ENCODE data around the gene ABCB8.
"Not testable (repeated sequence)": the region's sequence is repeated elsewhere in the genome, so short reads cannot be mapped to it uniquely, and the experiment has no call there.

Gene ABCB8

GRCh38 chr7:151040616-151041375 is 12.5 kb downstream of the ABCB8 start:
- H3K36me3 ChIP-seq (ENCODE audit: insufficient read depth, low read length), result no peaks in the 10 kb centered on the region
- H3K9me3 ChIP-seq (ENCODE audit: insufficient read depth, low read depth, low read length), result no peaks in the 10 kb centered on the region
- H4K20me1 ChIP-seq (ENCODE audit: insufficient read depth, low read length, poor library complexity, severe bottlenecking), result no peaks in the 10 kb centered on the region
- H2AFZ ChIP-seq (ENCODE audit: low read length), result no peak overlapping the region
- no peak overlapping the region for H3K9ac ChIP-seq (ENCODE audit: low read depth, low read length, poor library complexity, severe bottlenecking)
- H3K9me2 ChIP-seq (replicated peaks; ENCODE audit: low read depth, low read length), result no peaks in the 10 kb centered on the region
- H3K79me2 ChIP-seq (ENCODE audit: insufficient read depth, low read length), result no peaks in the 10 kb centered on the region
- no peaks in the 10 kb centered on the region for H3K27me3 ChIP-seq (ENCODE audit: insufficient read depth, low read length, poor library complexity, severe bottlenecking)
- H3K4me1 ChIP-seq (ENCODE audit: insufficient read depth, low read length, poor library complexity, severe bottlenecking), result peaks cover 24% of the 10 kb centered on the region
- no peak overlapping the region for H3K4me2 ChIP-seq (ENCODE audit: low read depth, low read length, poor library complexity, severe bottlenecking)
- TF ChIP-seq CTCF (conservative IDR thresholded peaks at IDR 0.05; ENCODE audit: low read length) (no peak), EZH2phosphoT487 (IDR thresholded peaks at IDR 0.05; ENCODE audit: borderline replicate concordance) (no peak)
- peaks cover 2% of the 10 kb centered on the region; the same call in 1 of the 2 replicates for H3F3A ChIP-seq (ENCODE audit: low read depth)
- no peak overlapping the region for H3K4me3 ChIP-seq (ENCODE audit: low read length, poor library complexity, severe bottlenecking)

GRCh38 chr7:151043449-151043848 is 15.2 kb downstream of the ABCB8 start:
- H3F3A ChIP-seq (ENCODE audit: low read depth); H3K9me3 ChIP-seq (ENCODE audit: insufficient read depth, low read depth, low read length); H2AFZ ChIP-seq (ENCODE audit: low read length); H3K79me2 ChIP-seq (ENCODE audit: insufficient read depth, low read length); H3K4me3 ChIP-seq (ENCODE audit: low read length, poor library complexity, severe bottlenecking); H3K27me3 ChIP-seq (ENCODE audit: insufficient read depth, low read length, poor library complexity, severe bottlenecking); H3K9ac ChIP-seq (ENCODE audit: low read depth, low read length, poor library complexity, severe bottlenecking); H3K36me3 ChIP-seq (ENCODE audit: insufficient read depth, low read length); H3K9me2 ChIP-seq (replicated peaks; ENCODE audit: low read depth, low read length); H4K20me1 ChIP-seq (ENCODE audit: insufficient read depth, low read length, poor library complexity, severe bottlenecking); H3K4me2 ChIP-seq (ENCODE audit: low read depth, low read length, poor library complexity, severe bottlenecking): not testable (repeated sequence)
- peaks cover 23% of the 10 kb centered on the region for H3K4me1 ChIP-seq (ENCODE audit: insufficient read depth, low read length, poor library complexity, severe bottlenecking)

- Histone ChIP-seq H3K79me2 (ENCODE audit: insufficient read depth, low read length) (no peaks in the 10 kb centered on the region), H3K4me1 (ENCODE audit: insufficient read depth, low read length, poor library complexity, severe bottlenecking) (peaks cover 18% of the 10 kb centered on the region), H3K9me2 (replicated peaks; ENCODE audit: low read depth, low read length) (no peaks in the 10 kb centered on the region), H3F3A (ENCODE audit: low read depth) (peaks cover 2% of the 10 kb centered on the region; the same call in 1 of the 2 replicates), H3K36me3 (ENCODE audit: insufficient read depth, low read length) (no peaks in the 10 kb centered on the region), H3K4me3 (ENCODE audit: low read length, poor library complexity, severe bottlenecking) (no peak overlapping the region), H3K9me3 (ENCODE audit: insufficient read depth, low read depth, low read length) (no peaks in the 10 kb centered on the region), H4K20me1 (ENCODE audit: insufficient read depth, low read length, poor library complexity, severe bottlenecking) (no peaks in the 10 kb centered on the region), H3K4me2 (ENCODE audit: low read depth, low read length, poor library complexity, severe bottlenecking) (no peak overlapping the region), H3K27me3 (ENCODE audit: insufficient read depth, low read length, poor library complexity, severe bottlenecking) (no peaks in the 10 kb centered on the region), H3K9ac (ENCODE audit: low read depth, low read length, poor library complexity, severe bottlenecking) (no peak overlapping the region), H2AFZ (ENCODE audit: low read length) (no peak overlapping the region)
- no peak for TF ChIP-seq EZH2phosphoT487 (IDR thresholded peaks at IDR 0.05; ENCODE audit: borderline replicate concordance)
- no peak for TF ChIP-seq CTCF (conservative IDR thresholded peaks at IDR 0.05; ENCODE audit: low read length)
Measured at GRCh38 chr7:151043959-151044358, 15.7 kb downstream of the ABCB8 start.

GRCh38 chr7:151045262-151045661 is 17.0 kb downstream of the ABCB8 start:
- Histone ChIP-seq H3K4me3 (ENCODE audit: low read length, poor library complexity, severe bottlenecking) (no peak overlapping the region), H3F3A (ENCODE audit: low read depth) (no peaks in the 10 kb centered on the region), H2AFZ (ENCODE audit: low read length) (no peak overlapping the region), H3K27me3 (ENCODE audit: insufficient read depth, low read length, poor library complexity, severe bottlenecking) (no peaks in the 10 kb centered on the region), H3K9me3 (ENCODE audit: insufficient read depth, low read depth, low read length) (no peaks in the 10 kb centered on the region), H3K79me2 (ENCODE audit: insufficient read depth, low read length) (no peaks in the 10 kb centered on the region), H4K20me1 (ENCODE audit: insufficient read depth, low read length, poor library complexity, severe bottlenecking) (no peaks in the 10 kb centered on the region), H3K9me2 (replicated peaks; ENCODE audit: low read depth, low read length) (no peaks in the 10 kb centered on the region), H3K4me2 (ENCODE audit: low read depth, low read length, poor library complexity, severe bottlenecking) (no peak overlapping the region), H3K9ac (ENCODE audit: low read depth, low read length, poor library complexity, severe bottlenecking) (no peak overlapping the region), H3K36me3 (ENCODE audit: insufficient read depth, low read length) (no peaks in the 10 kb centered on the region), H3K4me1 (ENCODE audit: insufficient read depth, low read length, poor library complexity, severe bottlenecking) (peaks cover 5% of the 10 kb centered on the region)
- TF ChIP-seq EZH2phosphoT487 (IDR thresholded peaks at IDR 0.05; ENCODE audit: borderline replicate concordance) (no peak), CTCF (conservative IDR thresholded peaks at IDR 0.05; ENCODE audit: low read length) (no peak)
